Umbilical cord (tissue), 2 donors: ENCODE measurements around the gene PAMR1. TPM values are rescaled to one million over a fixed set of nuclear protein-coding genes. Genes with fewer than 3 reads are reported as not detected.

ENCODE experiments used
- DNase-seq: peaks from one replicate; pipeline ENCODE4 v3.0.0-alpha.2; 2015; ENCODE audit warnings: low spot score
- total RNA-seq: library from RNA; depleted of rRNA; stranded (reverse); fragments of >200 nt; gene quantifications from one replicate; pipeline ENCODE4 v1.2.3, GENCODE V29; 2014; ENCODE audit warnings: low replicate concordance; ENCODE audit not compliant: insufficient read depth

Gene PAMR1
- total RNA-seq, 1 donor from 2014 or later: 51.5 TPM

DNA sequence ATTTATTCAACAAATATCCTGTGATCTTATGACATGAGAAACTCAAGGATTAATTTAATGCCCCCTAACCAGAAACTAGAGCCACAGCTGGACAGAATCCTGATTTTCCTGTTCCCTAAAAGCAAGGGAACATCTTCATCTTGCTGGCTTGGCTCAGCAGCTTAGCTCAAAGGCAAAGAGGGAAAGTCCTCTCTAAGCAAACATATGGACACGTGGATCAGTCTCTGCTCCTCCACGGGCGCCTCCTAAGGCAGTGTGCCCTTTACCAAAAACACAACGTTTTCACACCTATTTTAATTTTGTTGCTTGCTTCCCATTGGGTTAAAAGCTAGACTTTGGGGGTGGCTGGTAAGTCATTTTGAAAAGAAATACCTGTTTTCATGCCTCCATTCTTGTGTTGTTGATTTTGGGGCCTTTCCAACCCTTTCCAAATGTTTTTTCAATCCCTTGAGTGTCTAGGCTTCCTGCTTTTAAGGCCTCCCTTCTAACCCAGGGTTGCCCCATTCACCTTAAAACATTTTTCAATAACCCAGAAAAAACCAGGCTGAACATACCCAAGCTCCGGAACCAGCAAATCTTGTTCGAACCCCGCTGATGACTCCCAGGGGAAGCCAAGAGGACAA is 121.5 kb downstream of the PAMR1 start:
- DNase-seq: peak; percentile 35

- DNase-seq: peak; percentile 65
These were observed 122.4 kb downstream of the PAMR1 start for GRCh38 chr11:35402751-35403660.

- DNase-seq: peak; percentile 60
These were observed 126.5 kb downstream of the PAMR1 start for GRCh38 chr11:35398881-35399280.

DNA sequence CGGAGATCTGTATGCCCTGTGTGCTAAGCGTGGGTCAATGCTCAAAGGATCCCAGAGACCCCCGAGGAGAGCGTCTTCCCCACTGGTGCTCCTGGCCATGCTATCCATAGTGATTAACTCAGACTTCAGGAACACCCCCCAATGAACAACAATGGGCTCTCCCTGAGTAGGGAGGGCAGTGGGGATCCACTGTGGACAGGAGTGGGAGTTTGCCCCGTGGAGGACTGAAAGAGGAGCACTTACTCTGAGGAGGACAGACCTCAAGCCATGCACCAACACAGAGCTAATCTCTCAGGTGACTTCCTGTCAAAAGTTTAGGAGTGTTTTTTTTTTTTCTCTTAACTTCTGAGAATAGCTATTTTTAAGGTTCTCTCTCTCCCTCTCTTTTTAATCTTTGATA is 130.5 kb downstream of the PAMR1 start:
- DNase-seq: no peak

- no peak for DNase-seq
These were observed 132.3 kb downstream of the PAMR1 start for GRCh38 chr11:35393098-35393497.

GRCh38 chr11:35391922-35392688 is 133.3 kb downstream of the PAMR1 start:
- peak; percentile 84 for DNase-seq

DNA sequence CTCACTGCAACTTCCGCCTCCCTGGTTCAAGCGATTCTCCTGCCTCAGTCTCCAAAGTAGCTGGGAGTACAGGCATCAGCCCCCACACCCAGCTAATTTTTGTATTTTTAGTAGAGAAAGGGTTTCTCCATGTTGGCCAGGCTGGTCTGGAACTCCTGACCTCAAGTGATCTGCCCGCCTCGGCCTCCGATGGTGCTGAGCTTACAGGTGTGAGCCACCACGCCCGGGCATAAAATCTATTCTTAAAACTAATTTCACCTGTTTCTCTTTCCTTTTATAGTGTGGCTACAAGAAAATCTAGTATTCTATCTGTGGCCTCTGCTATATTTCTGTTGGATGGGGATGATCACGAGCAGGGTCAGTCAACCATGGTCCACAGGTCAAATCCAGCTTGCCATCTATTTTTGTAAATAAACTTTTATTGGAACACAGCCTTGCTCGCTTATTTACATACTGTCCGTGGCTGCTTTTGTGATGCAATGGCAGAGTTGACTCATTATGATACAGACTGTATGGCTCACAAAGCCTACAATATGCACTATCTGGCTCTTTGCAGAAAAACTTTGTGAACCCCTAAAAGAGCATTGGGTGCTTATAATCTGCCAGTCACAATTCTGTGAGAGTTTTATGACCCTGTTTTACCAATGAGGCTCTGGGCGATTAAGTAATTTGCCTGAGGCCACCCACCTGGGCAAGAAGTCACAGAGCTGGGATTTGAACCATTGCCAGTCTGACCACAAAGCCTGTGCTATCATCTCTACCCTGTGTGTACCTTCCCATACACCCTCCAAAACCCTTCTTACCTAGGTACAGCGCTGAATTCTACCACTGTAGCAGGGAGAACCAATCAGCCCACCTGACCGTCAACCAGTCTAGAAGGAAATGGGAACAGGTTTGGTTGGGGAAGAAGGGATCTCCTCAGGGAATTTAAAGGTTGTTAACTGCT is 134.4 kb downstream of the PAMR1 start:
- DNase-seq: no peak

GRCh38 chr11:35389897-35390465 is 135.4 kb downstream of the PAMR1 start:
- DNase-seq: no peak

- no peak for DNase-seq
These were observed 136.3 kb downstream of the PAMR1 start for GRCh38 chr11:35389112-35389511.

DNA sequence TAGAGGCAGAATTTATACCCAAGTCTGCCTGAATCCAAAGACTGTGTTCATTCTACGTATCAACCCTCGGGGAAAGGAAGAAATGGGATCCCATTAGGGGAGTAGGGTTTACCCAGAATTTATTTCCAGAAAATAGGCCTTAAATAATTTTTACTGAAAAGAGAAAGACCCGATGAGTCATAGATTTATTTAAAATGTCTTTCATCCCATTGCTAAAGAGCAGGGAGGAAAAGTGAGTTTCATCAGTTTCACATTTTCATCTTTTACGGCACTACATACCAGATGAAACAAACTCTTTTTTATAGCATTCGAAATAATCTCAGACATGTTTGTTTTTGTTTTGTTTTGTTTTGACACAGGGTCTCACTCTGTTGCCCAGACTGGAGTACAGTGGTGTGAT is 137.4 kb downstream of the PAMR1 start:
- DNase-seq: no peak

DNA sequence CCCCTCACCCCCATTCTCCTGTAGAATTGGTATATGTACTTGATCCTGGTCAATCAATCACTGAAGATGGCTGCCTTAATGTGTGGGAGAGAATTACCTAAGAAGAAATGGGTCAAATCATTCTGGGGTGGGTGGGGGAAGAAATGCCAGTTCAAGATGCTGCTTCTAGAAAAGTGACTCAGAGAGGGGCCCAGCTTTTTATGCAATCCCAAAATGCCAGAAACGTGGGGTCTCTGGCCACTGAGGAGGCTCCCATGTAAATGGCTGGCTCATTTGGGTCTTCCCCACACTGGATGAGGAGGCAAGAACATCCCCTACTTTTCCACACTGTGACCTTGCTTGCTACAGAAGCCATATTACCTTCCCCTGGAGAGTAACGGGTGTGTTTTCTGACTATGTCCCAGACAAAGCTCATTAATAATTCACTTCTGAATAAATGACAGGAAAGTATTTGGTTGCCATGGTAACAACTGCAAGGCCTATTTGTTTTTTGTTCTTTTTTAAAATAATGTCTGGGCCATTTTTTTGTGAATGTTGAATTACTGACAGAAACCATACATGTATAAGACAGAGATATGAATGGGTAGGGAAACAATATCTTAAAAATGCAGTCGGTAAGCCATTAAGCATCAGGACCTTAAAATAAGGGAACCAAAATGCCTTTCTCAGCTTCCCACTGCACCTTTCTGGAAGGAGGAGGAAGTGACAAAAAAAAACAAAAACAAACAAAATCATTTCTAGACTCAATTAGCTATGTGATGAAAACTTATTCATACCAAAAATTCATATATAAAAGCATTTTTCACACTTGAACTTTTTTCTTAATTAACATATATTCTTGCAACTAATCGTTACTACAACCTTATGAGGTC is 138.1 kb downstream of the PAMR1 start:
- peak; percentile 39 for DNase-seq

DNA sequence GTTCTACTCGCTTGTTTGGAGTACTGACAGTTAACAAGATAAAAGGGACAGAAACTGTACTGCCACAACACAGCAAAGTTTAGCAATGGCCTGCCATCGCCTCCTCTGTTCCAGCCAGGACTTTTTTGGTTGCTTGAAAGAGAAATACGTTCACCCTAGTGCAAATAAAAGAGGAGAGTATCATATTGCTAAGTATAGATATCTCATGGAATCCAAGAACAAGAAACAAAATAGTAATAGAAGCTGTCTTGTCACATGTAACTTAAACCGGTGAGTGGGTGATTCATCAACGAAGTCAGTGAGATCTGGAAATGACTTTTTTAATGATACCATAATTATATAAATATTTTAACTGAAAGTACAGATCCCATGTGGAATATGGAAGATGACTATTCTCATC is 141.5 kb downstream of the PAMR1 start:
- no peak for DNase-seq

Other genes with a start within 250 kb of the PAMR1 start
- gene SLC1A2, start 106.1 kb downstream of the PAMR1 start, total RNA-seq: 12.0 TPM
- 8.4 TPM for gene FJX1, start 92.8 kb upstream of the PAMR1 start, total RNA-seq
- gene TRIM44, start 137.2 kb upstream of the PAMR1 start, total RNA-seq: 13.7 TPM